GM18499 (cell line): ENCODE measurements around the gene PPARGC1A.

Source experiments
- ATAC-seq: cut with Tn5 transposase; IDR thresholded peaks from one replicate; pipeline ENCODE4 v1.9.1; 2021; ENCODE audit warnings: moderate number of reproducible peaks; ENCODE audit not compliant: insufficient read depth, unreplicated experiment

The PPARGC1A gene

DNA sequence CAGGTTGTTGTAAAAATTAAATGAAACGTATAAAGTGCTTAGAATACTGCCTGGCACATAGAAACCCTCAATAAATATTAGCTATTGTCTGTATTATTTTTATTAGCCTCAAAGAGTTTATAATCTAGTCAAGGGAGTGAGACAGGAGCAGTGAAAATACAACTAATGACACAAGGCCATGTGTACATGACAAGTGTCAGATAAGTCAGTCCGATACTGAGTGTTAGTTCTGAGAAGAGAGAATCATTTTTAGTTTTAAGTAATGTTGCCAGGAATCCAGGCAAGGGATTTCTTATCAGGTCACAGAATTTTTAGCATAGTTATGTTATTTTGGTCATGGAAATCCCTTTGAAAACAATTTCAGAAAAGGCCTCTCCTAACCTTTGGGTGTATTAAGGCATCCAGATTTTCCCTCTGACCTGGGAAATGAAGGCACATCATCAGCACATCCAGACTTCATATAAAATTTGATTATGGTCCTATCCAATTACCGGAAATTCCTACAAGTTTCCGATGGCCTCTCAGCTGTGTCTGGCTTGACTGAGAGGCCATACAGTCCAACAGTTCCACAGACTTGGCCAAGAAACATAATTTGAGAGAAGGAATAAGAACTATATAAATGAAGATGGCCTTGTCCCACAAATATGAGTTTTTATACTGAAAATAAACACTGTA is 35.7 kb downstream of the PPARGC1A start:
- ATAC-seq: no peak

- ATAC-seq: no peak
These were observed 38.4 kb downstream of the PPARGC1A start for GRCh38 chr4:23851464-23851863.

GRCh38 chr4:23847158-23847557 is 42.7 kb downstream of the PPARGC1A start:
- ATAC-seq: no peak

DNA sequence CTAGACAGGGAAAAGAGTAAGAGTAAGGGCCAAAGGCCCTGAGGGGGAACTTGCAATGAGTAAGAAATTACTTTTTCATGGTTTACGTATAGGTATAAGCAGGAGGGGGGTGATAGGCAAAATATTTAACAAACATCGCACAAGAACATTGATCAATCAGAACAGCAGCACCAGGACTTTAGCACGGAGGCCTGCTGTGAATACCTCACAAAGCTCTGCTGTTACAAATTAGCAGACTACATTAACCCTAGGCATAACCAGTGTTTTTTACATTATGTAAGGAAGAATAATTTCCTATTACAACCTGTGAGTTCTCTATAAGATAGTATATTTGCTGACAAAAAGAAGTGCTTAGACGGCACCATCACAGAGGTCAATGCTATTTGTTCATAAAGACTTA is 44.9 kb downstream of the PPARGC1A start:
- ATAC-seq: no peak

DNA sequence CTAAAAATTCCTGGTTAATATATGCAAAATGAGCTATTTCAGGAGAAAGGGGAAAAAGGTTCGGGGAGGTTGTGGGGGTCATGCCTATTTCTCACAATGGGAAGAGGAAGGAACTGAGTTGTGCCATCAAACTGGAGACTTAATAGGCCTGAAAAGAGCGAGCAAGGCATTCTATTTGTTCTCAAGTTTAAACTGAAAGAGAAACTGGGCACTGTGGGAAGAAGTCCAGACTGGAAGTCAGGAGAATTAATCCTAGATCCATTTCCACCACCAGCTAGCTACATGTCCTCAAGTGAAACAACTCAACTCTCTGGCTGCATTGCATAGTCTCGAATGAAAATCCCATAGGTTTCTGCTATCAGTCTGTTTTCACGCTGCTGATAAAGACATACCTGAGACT is 50.6 kb downstream of the PPARGC1A start:
- no peak for ATAC-seq

DNA sequence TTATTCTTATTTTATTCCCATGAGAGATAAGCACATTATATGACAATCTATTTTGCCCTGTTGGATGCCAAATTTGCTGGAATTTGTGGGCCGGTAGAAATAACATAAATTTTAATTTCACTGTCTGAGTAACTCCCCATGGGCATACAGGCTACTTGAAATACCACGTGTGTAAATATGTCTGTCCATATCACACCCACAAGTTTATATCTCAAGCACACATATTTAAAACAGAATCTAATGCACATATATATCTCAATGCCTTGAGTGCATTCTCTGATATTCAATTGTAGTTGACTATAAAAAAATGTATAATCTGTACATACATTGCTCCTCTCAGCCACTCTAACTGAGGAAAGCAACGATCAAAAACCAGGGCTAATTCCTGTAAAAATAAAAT is 51.2 kb downstream of the PPARGC1A start:
- ATAC-seq: no peak

DNA sequence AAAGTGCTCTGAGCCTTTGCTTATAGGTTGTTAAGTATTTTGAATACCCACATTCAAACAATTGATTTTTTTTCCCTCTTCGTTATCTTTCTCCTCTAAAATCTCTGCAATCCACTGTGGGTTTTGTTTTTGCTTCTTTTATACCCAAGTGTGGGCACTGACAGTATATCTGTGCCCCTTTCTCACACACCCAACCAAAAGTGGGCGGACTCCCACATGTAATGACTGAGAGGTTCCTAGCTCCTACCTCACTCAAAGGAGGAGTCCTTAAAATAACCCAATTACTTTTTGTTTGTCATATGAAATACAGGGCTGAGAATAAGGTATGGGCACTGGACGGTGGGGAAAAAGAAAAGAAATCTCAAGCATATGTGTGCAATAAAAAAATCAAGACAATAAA is 51.7 kb downstream of the PPARGC1A start:
- no peak for ATAC-seq

- no peak for ATAC-seq
These were observed 52.5 kb downstream of the PPARGC1A start for GRCh38 chr4:23837371-23837770.

DNA sequence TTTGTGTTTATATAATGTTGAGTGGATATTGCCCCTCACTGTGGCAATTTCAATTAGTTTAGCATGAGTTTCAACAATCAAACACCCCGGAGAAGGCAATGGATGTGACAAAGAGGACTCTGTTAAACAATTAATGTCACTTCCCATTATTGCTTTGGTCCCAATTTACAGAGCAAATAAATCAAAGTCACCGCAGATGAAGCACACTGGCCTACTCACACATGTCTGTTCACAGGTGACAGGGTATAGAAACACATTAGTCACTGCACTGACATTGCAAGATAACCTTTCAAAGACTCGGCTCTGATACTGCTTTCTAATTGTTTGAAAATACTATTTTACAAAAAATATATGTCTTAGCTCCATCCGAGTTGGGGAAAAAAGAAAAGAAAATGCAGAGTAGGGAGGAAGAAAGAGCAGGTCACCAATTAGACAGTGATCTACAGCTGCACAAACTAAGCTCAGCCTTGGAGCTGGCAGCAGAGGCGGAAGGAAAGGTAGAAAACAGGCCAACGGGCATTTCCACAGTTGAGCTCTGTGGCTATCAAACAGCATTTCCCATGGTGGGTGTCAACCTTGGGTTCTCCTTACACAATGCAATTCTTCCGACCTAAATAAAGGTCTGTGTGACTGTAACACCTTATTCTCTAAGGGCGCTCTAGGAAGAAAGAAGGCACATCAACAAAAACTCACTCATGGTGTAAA is 53.9 kb downstream of the PPARGC1A start:
- no peak for ATAC-seq

DNA sequence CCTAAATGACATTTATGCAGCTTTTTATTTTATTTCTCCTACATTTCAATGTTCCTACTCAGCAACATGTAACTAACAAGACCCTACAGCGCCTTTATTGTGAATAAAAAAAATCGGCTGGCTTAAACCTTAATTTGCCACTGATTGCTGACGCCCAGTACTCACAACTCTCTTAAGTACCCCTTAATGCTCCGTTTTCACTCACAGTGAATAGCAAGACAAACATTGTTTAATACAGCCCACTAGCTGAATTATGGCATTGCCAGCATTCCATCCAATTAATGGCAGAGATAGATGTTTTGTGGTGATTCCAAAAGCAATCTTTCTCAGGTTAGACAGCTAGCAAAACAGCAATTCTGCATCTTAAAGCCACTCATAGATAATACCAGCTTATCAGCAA is 61.1 kb downstream of the PPARGC1A start:
- ATAC-seq: no peak

DNA sequence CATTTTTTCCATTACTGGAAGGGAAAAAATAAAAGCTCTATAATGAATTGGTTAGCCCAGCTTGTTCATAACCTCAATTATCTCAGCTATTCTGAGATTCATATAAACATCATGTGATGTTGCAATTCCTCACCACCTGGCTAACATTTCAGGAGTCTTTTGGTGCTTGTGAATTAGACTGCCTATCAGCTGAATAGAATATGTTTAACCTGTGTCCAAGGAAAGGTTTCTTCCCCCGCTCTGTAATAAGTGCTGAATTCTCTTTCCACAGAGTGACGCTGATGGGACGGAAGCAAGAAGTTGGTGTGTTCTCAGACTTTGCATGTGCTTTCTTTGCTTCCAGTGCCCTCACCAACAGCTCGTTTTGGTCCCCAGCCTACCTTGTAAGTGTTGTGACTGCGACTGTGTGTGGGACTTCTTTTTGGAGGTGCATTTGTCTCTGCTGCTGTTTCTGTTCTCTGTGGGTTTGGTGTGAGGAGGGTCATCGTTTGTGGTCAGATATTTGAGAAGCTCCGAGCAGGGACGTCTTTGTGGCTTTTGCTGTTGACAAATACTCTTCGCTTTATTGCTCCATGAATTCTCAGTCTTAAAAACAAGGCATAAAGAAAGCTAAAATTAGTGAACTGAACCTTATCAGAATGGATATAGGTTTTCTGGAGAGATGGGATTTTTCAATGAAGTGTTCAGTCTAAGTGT is 61.7 kb downstream of the PPARGC1A start:
- ATAC-seq: no peak

DNA sequence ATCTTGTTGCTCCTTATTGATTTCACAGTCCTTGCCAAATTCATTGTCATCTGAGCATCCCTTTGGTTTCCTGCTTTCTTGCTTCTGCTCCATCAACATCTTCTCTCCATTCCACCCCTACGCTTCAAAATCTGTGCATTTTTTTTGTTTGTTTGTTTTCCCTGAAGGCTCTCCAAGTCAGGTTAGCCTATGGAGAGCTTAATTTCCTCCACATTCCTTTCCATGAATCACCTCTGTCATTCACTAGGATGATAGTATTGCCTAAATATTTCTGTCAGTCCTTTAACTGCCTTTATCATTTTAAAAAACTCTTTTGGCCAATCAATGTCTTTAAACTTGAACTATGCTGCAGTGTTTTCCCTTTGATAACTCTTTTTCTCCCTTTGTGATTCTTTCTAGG is 67.7 kb downstream of the PPARGC1A start:
- no peak for ATAC-seq

- ATAC-seq: no peak
These were observed 70.8 kb downstream of the PPARGC1A start for GRCh38 chr4:23819041-23819511.

DNA sequence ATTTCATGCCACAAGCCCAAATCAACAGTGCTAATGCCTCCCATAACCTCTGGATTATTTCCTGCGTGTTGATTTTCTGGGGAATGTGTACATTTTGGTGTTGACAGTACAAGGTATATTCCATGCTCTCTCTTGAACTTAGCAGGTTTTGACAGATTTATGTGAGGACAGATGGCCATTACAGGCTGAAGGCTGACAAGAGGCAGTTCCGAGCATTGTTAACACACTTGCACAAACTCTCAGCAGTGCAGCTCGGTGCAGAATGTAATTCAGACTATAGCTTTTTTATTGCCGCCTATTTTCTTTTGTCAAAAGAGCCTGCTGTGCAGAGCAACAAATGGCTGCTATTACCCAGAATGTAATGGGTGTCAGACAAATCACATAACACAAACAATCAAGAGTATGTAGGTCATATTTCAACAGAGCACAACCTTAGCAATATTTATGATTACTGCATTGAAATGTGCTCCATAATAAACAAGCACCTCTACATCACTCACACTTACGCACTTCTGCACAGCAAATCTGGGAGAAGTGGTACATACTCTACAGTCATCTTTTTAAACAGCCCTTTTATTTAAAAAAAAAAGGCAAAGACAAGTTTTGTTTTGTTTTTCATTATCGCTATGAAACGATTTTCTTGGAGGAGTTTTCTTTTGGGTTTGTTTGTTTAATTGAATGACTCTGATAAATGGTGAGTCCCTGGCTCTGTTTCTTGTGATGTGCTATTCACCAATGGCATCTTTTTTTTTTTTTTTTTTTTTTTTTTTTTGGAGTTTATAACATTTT is 71.6 kb downstream of the PPARGC1A start:
- no peak for ATAC-seq

GRCh38 chr4:23814996-23815660 is 74.7 kb downstream of the PPARGC1A start:
- ATAC-seq: no peak

- no peak for ATAC-seq
These were observed 75.3 kb downstream of the PPARGC1A start for GRCh38 chr4:23814587-23814986.

DNA sequence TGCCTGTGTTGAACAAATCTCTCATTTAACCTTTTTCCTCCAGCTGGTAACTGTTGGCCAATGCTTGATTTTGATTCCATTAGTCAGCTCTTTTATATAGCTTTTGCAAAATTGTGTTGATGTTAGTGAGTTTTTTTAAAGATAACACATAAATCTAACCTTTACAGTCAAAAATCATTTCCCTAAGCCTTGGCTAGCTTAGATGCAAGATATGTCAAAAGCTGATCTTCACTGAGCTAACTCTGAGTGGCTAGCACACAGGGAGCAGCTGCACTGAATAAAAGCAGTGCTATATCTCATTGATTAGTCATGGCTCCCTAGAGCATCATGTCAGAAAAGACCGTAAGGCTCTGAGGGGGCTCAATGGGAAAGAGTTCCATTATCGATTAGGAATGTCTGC is 78.7 kb downstream of the PPARGC1A start:
- no peak for ATAC-seq

DNA sequence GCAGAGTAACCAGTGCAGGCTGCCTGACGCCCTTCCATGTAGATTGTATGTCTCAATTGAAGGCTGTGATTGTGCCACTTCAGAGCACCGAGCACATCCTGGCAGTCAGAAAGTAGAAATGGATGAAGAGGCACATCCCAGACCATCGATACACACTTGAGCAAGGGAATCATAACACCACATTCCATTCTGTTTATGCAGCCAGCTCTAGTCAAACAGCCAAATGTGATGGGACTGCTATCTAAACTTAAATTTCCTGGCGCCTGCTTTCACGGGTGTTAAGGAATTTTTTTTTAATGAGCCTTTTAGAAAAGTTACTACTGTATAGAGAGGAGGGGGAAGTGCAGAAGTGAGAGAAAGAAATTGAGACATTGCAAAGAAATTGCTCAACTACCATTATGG is 84.4 kb downstream of the PPARGC1A start:
- no peak for ATAC-seq

DNA sequence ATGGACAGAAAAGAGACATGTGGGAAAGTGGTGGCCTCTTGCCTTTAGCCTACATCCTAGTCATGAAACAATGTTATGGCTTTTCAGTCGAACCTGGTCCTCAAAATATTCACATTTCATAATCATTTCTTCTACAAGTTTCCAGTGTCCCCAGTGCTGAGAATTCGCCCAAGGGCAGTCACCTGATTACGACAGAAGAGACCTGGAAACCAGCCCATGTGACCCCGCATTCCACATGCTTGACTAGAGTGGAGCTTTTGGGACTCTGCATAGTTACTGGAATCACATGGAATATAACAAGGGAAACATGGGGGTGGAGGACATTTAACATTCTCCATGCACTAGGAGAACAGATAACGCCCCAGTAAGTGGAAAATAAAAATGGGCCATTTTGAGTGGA is 100.1 kb downstream of the PPARGC1A start:
- no peak for ATAC-seq

DNA sequence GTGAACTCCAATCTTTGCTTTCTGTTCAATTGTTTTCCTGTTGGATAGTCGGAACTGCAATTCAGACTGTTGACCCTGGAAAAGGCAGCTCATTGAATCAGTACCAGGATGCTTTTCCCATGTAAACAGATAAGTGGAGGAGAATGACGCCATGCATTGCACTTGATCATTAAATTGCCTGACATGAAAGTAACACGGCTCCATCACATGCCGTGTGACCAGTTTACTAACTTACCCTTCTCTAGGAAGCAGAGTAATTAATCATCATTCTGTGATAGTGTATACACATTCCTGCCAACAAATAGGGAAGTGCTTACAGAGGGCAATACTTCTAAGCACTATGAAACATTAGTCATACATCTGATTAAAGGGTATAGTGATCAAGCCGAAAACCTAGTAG is 101.4 kb downstream of the PPARGC1A start:
- no peak for ATAC-seq
